H1 (cell line): ENCODE results near the gene COL25A1. TPM values are rescaled to one million over a fixed set of nuclear protein-coding genes. Genes with fewer than 3 reads are reported as not detected.

ENCODE experiments used
- CTCF ChIA-PET: fragments of 300-600 bp; sonication (Branson Sonifier 250); formaldehyde crosslinking; loops from one replicate; lab custom pipeline; 2021; ENCODE audit not compliant: partially characterized antibody; lab: Charles Lee
- POLR2A ChIA-PET: fragments of 300-600 bp; sonication (Branson Sonifier 250); formaldehyde crosslinking; loops from one replicate; lab custom pipeline; 2021; ENCODE audit warnings: inconsistent platforms; ENCODE audit not compliant: partially characterized antibody; lab: Charles Lee
- DNase-seq, 2 experiments: peaks; one replicate each; pipeline versions ENCODE4 v3.0.0 to v3.0.0-alpha.2; 2010 to 2022; ENCODE audit warnings: low spot score in 2 of 2, low read depth in 1 of 2, mixed read lengths in 1 of 2
- FAIRE-seq: peaks from 2 replicates; lab custom pipeline; 2011; peaks lifted over from hg19 to GRCh38; lab: Jason Lieb, UNC
- H2AFZ ChIP-seq: 2 replicates; pipeline ENCODE4 v1.8.1; 2012; ENCODE audit warnings: low read length, inconsistent platforms
- H2AK5ac ChIP-seq: 2 replicates; pipeline ENCODE4 v1.6.1; 2013; ENCODE audit warnings: low read depth, low read length
- H2BK120ac ChIP-seq: replicated peaks from 2 replicates; pipeline ENCODE3; 2013; ENCODE audit warnings: low read depth, low read length, inconsistent platforms
- H2BK12ac ChIP-seq: 2 replicates; pipeline ENCODE4 v1.6.1; 2013; ENCODE audit warnings: low read depth, low read length
- H2BK15ac ChIP-seq: 2 replicates; pipeline ENCODE4 v1.6.1; 2013; ENCODE audit warnings: low read length
- H2BK20ac ChIP-seq: 2 replicates; pipeline ENCODE4 v1.6.1; 2013; ENCODE audit warnings: low read length
- H2BK5ac ChIP-seq: 2 replicates; pipeline ENCODE4 v1.6.1; 2013; ENCODE audit warnings: low read depth, low read length
- H3K14ac ChIP-seq: 2 replicates; pipeline ENCODE4 v1.6.1; 2013; ENCODE audit warnings: inconsistent platforms; ENCODE audit not compliant: insufficient read length
- H3K18ac ChIP-seq: 2 replicates; pipeline ENCODE4 v1.6.1; 2013; ENCODE audit warnings: low read length; ENCODE audit errors: extremely low read depth
- H3K23ac ChIP-seq: 2 replicates; pipeline ENCODE4 v1.6.1; 2013; ENCODE audit warnings: inconsistent platforms; ENCODE audit not compliant: insufficient read length
- H3K23me2 ChIP-seq: 2 replicates; pipeline ENCODE4 v1.6.1; 2013; ENCODE audit warnings: low read depth, low read length
- H3K27ac ChIP-seq: 2 replicates; pipeline ENCODE4 v1.6.1; 2011; ENCODE audit warnings: low read depth, low read length, inconsistent platforms
- H3K27me3 ChIP-seq, 4 experiments: replicated peaks in 1 of 4; 1 replicate in 1 of 4; 2 replicates in 3 of 4; pipeline versions ENCODE4 v1.6.1 to v1.8.1; 2011 to 2013; ENCODE audit warnings: low read length in 3 of 4, mild to moderate bottlenecking in 3 of 4, inconsistent platforms in 2 of 4, mixed read lengths in 2 of 4, moderate library complexity in 1 of 4; ENCODE audit not compliant: control insufficient read depth in 3 of 4, insufficient read depth in 3 of 4; ENCODE audit errors: extremely low read depth in 1 of 4
- H3K36me3 ChIP-seq, 4 experiments: 2 replicates each; pipeline versions ENCODE4 v1.6.1 to v1.8.1; 2011 to 2013; ENCODE audit warnings: mild to moderate bottlenecking in 4 of 4, low read length in 3 of 4, moderate library complexity in 2 of 4, control low read depth in 1 of 4, inconsistent platforms in 1 of 4; ENCODE audit not compliant: insufficient read depth in 4 of 4, control insufficient read depth in 2 of 4
- H3K4ac ChIP-seq: replicated peaks from 2 replicates; pipeline ENCODE3; 2013; ENCODE audit warnings: low read length, low read depth, mixed read lengths, inconsistent platforms; ENCODE audit not compliant: insufficient read length
- H3K4me1 ChIP-seq, 4 experiments: replicated peaks in 1 of 4; 1 replicate in 1 of 4; 2 replicates in 3 of 4; pipeline versions ENCODE4 v1.6.1 to v1.8.1; 2011 to 2013; ENCODE audit warnings: low read length in 3 of 4, inconsistent platforms in 2 of 4, mixed read lengths in 1 of 4; ENCODE audit not compliant: insufficient read depth in 4 of 4, control insufficient read depth in 3 of 4
- H3K4me2 ChIP-seq, 2 experiments: 2 replicates each; pipeline versions ENCODE4 v1.6.1 to v1.8.1; 2011 to 2013; ENCODE audit warnings: low read depth in 2 of 2, low read length in 2 of 2, control low read depth in 1 of 2, inconsistent platforms in 1 of 2, mild to moderate bottlenecking in 1 of 2; ENCODE audit not compliant: insufficient read depth in 1 of 2
- H3K4me3 ChIP-seq, 4 experiments: fragments of 200-600, 300-600 bp in 1 of 4; sonication (generic), shearing (Covaris generic), sonication (Bioruptor Twin) in 1 of 4; 2 replicates each; pipeline versions ENCODE4 v1.5.1 to v1.8.1; 2011 to 2016; ENCODE audit warnings: low read length in 4 of 4, low read depth in 3 of 4, control low read depth in 2 of 4, inconsistent platforms in 2 of 4, mild to moderate bottlenecking in 2 of 4, mixed read lengths in 1 of 4, moderate library complexity in 1 of 4; ENCODE audit not compliant: insufficient read depth in 2 of 4; ENCODE audit errors: extremely low read depth in 1 of 4
- H3K56ac ChIP-seq: replicated peaks from 2 replicates; pipeline ENCODE3; 2013; ENCODE audit warnings: low read depth, mild to moderate bottlenecking, mixed read lengths, low read length, inconsistent platforms; ENCODE audit not compliant: insufficient read length
- H3K79me1 ChIP-seq: 2 replicates; pipeline ENCODE4 v1.6.1; 2013; ENCODE audit warnings: low read depth, low read length, control low read depth
- H3K79me2 ChIP-seq, 2 experiments: 2 replicates each; pipeline versions ENCODE4 v1.6.1 to v1.8.1; 2012 to 2013; ENCODE audit warnings: low read length in 2 of 2, mild to moderate bottlenecking in 2 of 2, inconsistent platforms in 1 of 2; ENCODE audit not compliant: insufficient read depth in 2 of 2, control insufficient read depth in 1 of 2
- H3K9ac ChIP-seq, 4 experiments: replicated peaks in 1 of 4; 1 replicate in 1 of 4; 2 replicates in 3 of 4; pipeline versions ENCODE4 v1.6.1 to v1.8.1; 2011 to 2013; ENCODE audit warnings: low read depth in 3 of 4, low read length in 3 of 4, control low read depth in 2 of 4, mild to moderate bottlenecking in 2 of 4, moderate library complexity in 2 of 4, inconsistent platforms in 1 of 4; ENCODE audit errors: extremely low read depth in 1 of 4
- H3K9me3 ChIP-seq, 2 experiments: 2 replicates each; pipeline versions ENCODE4 v1.6.1 to v1.8.1; 2012 to 2013; ENCODE audit warnings: mild to moderate bottlenecking in 2 of 2, moderate library complexity in 2 of 2, control low read depth in 1 of 2, inconsistent platforms in 1 of 2, low read depth in 1 of 2, low read length in 1 of 2, mixed read lengths in 1 of 2; ENCODE audit not compliant: insufficient read depth in 2 of 2
- H4K20me1 ChIP-seq, 2 experiments: replicated peaks in 1 of 2; 2 replicates each; pipeline versions ENCODE3 to v1.8.1; 2011 to 2013; ENCODE audit warnings: inconsistent platforms in 2 of 2, low read length in 2 of 2, mild to moderate bottlenecking in 1 of 2; ENCODE audit not compliant: insufficient read depth in 2 of 2, control insufficient read depth in 1 of 2
- H4K5ac ChIP-seq: 2 replicates; pipeline ENCODE4 v1.6.1; 2013; ENCODE audit warnings: low read length, low read depth, mixed read lengths, inconsistent platforms; ENCODE audit not compliant: insufficient read length
- H4K8ac ChIP-seq: 2 replicates; pipeline ENCODE4 v1.8.0; 2013; ENCODE audit warnings: mild to moderate bottlenecking, moderate library complexity, low read length, inconsistent platforms; ENCODE audit not compliant: insufficient read depth; ENCODE audit errors: extremely low read depth
- H4K91ac ChIP-seq: replicated peaks from 2 replicates; pipeline ENCODE3; 2013; ENCODE audit warnings: low read length, mixed read lengths, inconsistent platforms; ENCODE audit not compliant: insufficient read length
- ATF3 ChIP-seq: IDR thresholded peaks from 2 replicates; pipeline ENCODE4 v1.6.1; 2011; ENCODE audit warnings: low read depth, mild to moderate bottlenecking, low read length; ENCODE audit not compliant: insufficient read depth
- BACH1 ChIP-seq: IDR thresholded peaks from 2 replicates; pipeline ENCODE4 v1.6.1; 2012; ENCODE audit warnings: low read length, improper control_type of control experiment
- CEBPB ChIP-seq: IDR thresholded peaks from 2 replicates; pipeline ENCODE4 v1.6.1; 2012; ENCODE audit warnings: low read depth, low read length
- GTF2F1 ChIP-seq: IDR thresholded peaks from 2 replicates; pipeline ENCODE4 v1.6.1; 2012; ENCODE audit warnings: low read depth, low read length, improper control_type of control experiment, borderline replicate concordance
- MAX ChIP-seq: IDR thresholded peaks from 2 replicates; pipeline ENCODE4 v1.6.1; 2012; ENCODE audit warnings: inconsistent platforms
- NANOG ChIP-seq: IDR thresholded peaks from 2 replicates; pipeline ENCODE4 v1.6.1; 2011; ENCODE audit warnings: low read length, low read depth, mild to moderate bottlenecking, inconsistent platforms; ENCODE audit not compliant: insufficient read depth, poor library complexity, severe bottlenecking
- POU5F1 ChIP-seq: IDR thresholded peaks from 2 replicates; pipeline ENCODE4 v1.6.1; 2011; ENCODE audit warnings: low read depth, mild to moderate bottlenecking, low read length, moderate library complexity
- SAP30 ChIP-seq: fragments of 300-600 bp; sonication (generic); IDR thresholded peaks from 2 replicates; pipeline ENCODE4 v1.7.1; 2012; ENCODE audit warnings: low read length, moderate library complexity, mild to moderate bottlenecking, inconsistent platforms; ENCODE audit not compliant: insufficient read depth, insufficient replicate concordance
- SP1 ChIP-seq: IDR thresholded peaks from 2 replicates; pipeline ENCODE4 v1.6.1; 2011; ENCODE audit warnings: low read depth, low read length
- SP2 ChIP-seq: IDR thresholded peaks from 2 replicates; pipeline ENCODE4 v1.6.1; 2012; ENCODE audit warnings: mild to moderate bottlenecking, low read length, inconsistent platforms
- SRF ChIP-seq: IDR thresholded peaks from 2 replicates; pipeline ENCODE4 v1.6.1; 2011; ENCODE audit warnings: mild to moderate bottlenecking, low read depth, low read length, moderate library complexity
- TCF12 ChIP-seq: IDR thresholded peaks from 2 replicates; pipeline ENCODE4 v1.6.1; 2011; ENCODE audit warnings: low read depth, mild to moderate bottlenecking, low read length
- TEAD4 ChIP-seq: IDR thresholded peaks from 2 replicates; pipeline ENCODE4 v1.6.1; 2012; ENCODE audit warnings: low read depth, low read length, inconsistent platforms, mixed read lengths
- whole genome bisulfite sequencing, 2 experiments: shearing (Covaris generic) in 1 of 2; methylation state at CpG; one replicate each; pipeline versions ENCODE4 v1.1.6 to v1.1.7; 2013 to 2015; ENCODE audit warnings: low lambda C conversion rate in 2 of 2, mixed read lengths in 2 of 2, inconsistent platforms in 1 of 2, low coverage in 1 of 2, missing lambda C conversion rate in 1 of 2; ENCODE audit not compliant: insufficient replicate concordance in 2 of 2, insufficient coverage in 1 of 2, insufficient read length in 1 of 2; ENCODE audit errors: extremely low coverage in 1 of 2, missing lambda C conversion rate in 1 of 2; 5-methylcytosine and 5-hydroxymethylcytosine counted together
- polyA plus RNA-seq, 7 experiments: library from polyadenylated mRNA; depleted of rRNA in 3 of 7; stranded (reverse) in 5 of 7; unstranded in 2 of 7; fragments of >200 nt in 5 of 7; fragments of 200-250 nt in 2 of 7; gene quantifications; 1 replicate in 5 of 7; 2 replicates in 1 of 7; 4 replicates in 1 of 7; pipeline versions ENCODE4 v1.2.1 to v1.2.3, GENCODE V29; 2011 to 2013; ENCODE audit warnings: missing spikeins in 2 of 7, mixed read lengths in 2 of 7
- total RNA-seq: library from RNA; stranded (reverse); fragmentation: NEBNext Ultra II Directional; extraction: Animal tissue kit (Norgen Biotek cat#: 25700); gene quantifications from 2 replicates; pipeline ENCODE4 v1.2.1, GENCODE V29; 2021

COL25A1 gene
- total and polyA plus RNA-seq, 2 of the 8 experiments (the other 6 are each of a cell fraction or from before 2014, with no cell fraction given) = 1.1 to 8.3 TPM

DNA sequence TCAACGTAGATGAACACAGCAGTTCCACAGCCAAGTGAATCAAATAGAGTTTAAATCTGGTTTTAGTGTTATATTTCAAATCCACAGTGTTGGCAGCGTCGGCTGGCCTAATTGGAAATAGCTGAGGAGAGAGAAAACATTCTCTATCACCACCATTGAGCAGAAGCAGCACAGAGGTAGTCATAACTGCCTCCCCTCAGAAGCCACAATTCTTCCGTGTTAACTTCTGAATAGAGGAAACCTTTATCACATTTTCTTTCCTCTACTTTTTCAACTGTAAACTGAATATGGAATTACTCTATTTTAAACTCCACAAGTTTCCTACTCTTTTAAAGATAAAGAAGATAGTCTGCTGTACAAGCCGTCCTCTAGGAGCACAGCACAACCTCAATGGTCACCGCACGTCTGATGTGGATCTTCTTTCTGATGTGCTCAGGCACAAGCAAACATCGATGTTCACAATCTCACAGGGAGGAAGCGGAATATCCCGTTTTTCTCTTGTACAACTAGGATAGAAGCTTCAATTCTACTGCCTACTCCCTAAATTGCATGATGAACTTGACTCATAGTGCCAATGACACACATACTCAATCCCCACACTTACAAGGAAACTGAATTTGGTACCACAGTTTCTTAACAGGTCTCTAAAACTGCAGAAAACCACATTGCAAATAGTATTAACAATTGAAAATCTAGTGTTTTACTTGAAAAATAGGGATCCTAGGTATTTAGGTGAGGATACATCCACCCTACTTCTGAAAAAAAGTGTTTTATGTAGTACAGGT is 321.8 kb downstream of the COL25A1 start:
- H2BK120ac ChIP-seq = no peak overlapping the region
- no peaks in the 10 kb centered on the region for H3K36me3 ChIP-seq
- no peak for DNase-seq
- H3K79me2 ChIP-seq = no peaks in the 10 kb centered on the region
- H2BK5ac ChIP-seq = no peak overlapping the region
- ChIA-PET CTCF (no interaction called here), POLR2A (no interaction called here)
- no peak overlapping the region for H2AFZ ChIP-seq
- FAIRE-seq = no peak
- no peak overlapping the region for H3K56ac ChIP-seq
- H2BK12ac ChIP-seq = no peak overlapping the region
- H3K4me2 ChIP-seq = no peak overlapping the region
- H4K91ac ChIP-seq = no peak overlapping the region
- H3K18ac ChIP-seq = no peak overlapping the region
- H3K9ac ChIP-seq = no peak overlapping the region
- no peaks in the 10 kb centered on the region for H3K27me3 ChIP-seq
- no peak overlapping the region for H4K8ac ChIP-seq
- H3K4ac ChIP-seq = no peak overlapping the region
- no peak overlapping the region for H2BK20ac ChIP-seq
- no peak overlapping the region for H3K14ac ChIP-seq
- H3K23ac ChIP-seq = no peak overlapping the region
- no peaks in the 10 kb centered on the region for H3K23me2 ChIP-seq
- no peak overlapping the region for H2AK5ac ChIP-seq
- H3K4me3 ChIP-seq = no peak overlapping the region
- H3K4me1 ChIP-seq = 0 out of 7 replicates have a peak, but pooled peaks cover 0 to 3% (median 0%) of the 10 kb centered on the region in 4 experiments
- no peak overlapping the region for H3K27ac ChIP-seq
- H3K9me3 ChIP-seq = no peaks in the 10 kb centered on the region
- no peaks in the 10 kb centered on the region for H3K79me1 ChIP-seq
- H4K20me1 ChIP-seq = no peaks in the 10 kb centered on the region
- WGBS, 2 experiments = 91% methylated on average over 10 of the region's 10 CpGs; no CpG with 5 or more reads in 1 of the 2 experiments
- H2BK15ac ChIP-seq = no peak overlapping the region
- H4K5ac ChIP-seq = no peak overlapping the region
- TF ChIP-seq TEAD4 (no peak), CEBPB (no peak), NANOG (no peak), GTF2F1 (no peak), SRF (no peak), SAP30 (no peak), SP1 (no peak), SP2 (no peak), MAX (no peak), BACH1 (no peak), TCF12 (no peak), ATF3 (no peak), POU5F1 (no peak)
